GM19324 (cell line): ENCODE measurements around the gene TRIM17.

Experiments
- ATAC-seq: cut with Tn5 transposase; IDR thresholded peaks from one replicate; pipeline ENCODE4 v1.9.1; 2021; ENCODE audit warnings: mild to moderate bottlenecking, moderate library complexity; ENCODE audit not compliant: unreplicated experiment, low FRiP score

The TRIM17 gene, protein sequence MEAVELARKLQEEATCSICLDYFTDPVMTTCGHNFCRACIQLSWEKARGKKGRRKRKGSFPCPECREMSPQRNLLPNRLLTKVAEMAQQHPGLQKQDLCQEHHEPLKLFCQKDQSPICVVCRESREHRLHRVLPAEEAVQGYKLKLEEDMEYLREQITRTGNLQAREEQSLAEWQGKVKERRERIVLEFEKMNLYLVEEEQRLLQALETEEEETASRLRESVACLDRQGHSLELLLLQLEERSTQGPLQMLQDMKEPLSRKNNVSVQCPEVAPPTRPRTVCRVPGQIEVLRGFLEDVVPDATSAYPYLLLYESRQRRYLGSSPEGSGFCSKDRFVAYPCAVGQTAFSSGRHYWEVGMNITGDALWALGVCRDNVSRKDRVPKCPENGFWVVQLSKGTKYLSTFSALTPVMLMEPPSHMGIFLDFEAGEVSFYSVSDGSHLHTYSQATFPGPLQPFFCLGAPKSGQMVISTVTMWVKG

DNA sequence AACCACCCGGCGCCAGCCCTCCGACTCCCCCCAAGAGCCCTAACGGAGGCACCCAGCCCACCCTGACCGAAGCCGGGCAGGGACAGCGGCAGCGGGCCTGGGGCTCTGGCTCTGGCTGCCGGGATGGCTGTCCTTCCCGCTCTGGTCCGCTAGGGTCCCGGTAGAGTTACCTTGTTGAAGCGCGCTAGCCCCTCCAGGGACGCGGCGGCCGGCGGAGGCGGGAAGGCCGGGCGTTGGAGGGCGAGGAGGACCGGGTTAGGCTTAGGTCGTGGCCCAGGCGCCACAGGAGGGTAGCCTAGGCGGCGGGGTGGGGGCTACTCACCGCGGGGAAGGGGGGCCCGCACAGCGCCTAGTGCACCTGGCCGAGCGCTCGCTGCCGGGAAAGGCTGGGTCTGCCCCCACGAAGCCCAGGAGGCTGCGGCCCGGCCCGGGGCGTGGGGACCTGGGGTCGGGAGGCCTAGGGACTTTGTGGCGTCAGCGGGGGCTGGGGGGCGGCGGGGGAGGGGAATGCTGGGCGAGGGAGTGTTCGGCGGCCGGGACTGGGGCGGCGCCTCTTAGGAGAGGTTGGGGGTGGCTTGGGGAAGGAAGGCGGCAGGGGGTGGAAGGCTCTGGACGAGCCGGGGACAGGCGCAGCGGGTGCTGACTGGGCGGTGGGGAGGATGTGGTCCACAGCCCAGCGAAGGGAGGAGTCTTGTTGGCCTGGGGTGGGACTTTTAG lies at the start of gene TRIM17:
Gene TRIM17 (minus strand): TSS at position 645 of the 717 bp plus-strand sequence. CDS start 1,789 bp downstream, outside the sequence.
- no peak for ATAC-seq

DNA sequence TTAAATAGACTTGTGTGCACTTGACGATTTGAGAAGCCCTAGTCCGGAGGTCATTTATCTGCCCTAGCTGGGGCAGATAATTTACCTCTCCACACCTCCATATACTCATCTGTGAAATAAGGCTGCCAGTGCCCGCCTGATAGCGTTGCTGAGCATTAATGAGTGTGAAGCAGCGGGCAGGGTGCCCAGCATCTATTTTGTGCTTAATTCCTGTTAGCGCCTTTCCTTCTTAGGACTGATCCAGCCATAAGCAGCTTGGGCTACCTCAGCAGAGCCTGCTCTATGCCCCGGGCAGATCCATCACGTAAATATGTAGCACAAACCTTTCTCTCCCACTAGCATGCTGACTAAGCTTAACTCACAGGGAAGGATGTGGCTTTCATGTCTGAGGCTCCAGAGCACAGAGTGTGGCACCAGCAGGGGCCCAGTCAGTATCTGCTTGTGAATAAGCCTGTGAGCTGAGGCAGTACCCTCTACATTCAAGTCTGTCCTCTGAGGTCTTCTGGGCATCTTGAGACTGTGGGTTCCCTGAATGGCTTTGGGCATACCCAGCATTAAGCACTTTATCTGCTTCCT lies 49.0 kb upstream of the TRIM17 start:
- no peak for ATAC-seq

DNA sequence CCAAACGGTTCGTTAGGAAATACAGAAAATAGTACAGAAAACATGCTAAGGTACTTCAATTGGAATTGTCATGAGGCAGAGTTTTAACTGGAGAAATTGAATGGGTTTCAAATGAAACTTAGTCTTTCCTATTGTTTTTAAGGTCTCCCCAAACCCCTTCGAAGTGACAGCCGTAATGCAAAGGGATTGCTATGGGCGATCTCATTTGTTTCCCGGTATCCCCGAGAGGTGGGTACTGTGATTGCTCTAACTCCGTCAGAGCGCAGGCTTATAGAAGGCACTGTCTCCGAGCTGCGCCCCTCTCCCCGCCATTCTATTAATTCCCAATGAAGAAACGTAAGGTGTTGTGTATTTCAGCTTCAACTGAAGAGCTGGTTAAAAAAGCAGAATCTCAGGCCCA lies 48.5 kb upstream of the TRIM17 start:
- ATAC-seq: no peak

DNA sequence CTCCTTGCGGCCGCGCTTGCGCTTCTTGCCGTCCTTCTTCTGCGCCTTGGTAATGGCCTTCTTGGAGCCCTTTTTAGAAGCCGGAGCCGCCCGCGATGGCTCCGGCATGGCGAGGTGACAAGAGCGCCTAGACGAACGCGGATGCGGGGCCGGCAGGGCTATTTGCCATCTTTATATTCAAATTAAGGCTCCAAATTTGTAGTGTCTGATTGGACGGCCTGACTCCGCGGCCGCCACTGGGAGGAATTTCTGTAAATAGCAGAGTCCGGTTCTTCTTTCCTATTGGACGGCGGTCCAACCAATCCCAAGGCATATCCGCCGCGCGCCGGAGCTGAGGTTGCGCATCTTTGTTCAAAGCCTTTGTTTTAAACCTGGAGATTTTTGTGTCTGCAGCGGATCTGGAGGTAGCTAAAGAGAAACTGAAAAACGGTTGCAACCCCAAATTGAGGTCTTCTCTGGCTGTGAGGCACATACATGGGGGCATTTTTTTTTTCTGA lies 47.9 kb upstream of the TRIM17 start:
- ATAC-seq: peak; percentile 92

DNA sequence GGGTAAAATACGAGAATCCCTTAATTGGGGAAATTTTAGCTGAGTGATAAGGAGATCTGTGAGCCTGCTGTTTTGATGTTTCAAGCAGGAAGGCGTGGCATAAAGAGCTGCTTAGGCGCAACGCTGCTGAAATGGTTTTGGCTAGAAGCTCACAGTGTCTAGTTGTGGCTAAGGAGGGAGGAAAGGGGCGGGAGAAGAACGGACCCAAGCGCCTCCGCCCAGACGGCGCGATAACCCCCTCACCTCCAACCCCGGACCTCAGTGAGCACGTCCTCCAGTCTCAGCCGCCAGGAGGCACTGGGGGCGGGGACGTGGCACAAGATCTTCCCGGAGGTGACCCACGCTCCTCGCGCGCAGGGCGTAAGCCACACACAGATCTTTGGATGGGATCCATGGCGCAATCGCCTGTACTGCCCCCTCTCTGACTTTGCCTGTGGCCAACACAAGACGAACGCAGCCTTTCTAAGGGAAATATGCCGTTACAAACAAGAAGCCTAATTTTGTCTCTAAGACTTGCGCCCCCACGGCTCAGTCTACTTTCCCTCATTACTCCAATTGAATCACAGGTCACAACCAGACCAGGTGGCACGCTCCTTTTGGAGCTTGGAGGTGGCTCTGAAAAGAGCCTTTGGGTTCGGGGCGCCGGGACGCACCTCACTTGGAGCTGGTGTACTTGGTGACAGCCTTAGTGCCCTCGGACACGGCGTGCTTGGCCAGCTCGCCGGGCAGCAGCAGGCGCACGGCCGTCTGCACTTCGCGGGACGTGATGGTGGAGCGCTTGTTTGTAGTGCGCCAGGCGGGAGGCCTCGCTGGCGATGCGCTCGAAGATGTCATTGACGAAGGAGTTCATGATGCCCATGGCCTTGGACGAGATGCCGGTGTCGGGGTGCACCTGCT lies 47.1 kb upstream of the TRIM17 start:
- peak; percentile 28 for ATAC-seq

DNA sequence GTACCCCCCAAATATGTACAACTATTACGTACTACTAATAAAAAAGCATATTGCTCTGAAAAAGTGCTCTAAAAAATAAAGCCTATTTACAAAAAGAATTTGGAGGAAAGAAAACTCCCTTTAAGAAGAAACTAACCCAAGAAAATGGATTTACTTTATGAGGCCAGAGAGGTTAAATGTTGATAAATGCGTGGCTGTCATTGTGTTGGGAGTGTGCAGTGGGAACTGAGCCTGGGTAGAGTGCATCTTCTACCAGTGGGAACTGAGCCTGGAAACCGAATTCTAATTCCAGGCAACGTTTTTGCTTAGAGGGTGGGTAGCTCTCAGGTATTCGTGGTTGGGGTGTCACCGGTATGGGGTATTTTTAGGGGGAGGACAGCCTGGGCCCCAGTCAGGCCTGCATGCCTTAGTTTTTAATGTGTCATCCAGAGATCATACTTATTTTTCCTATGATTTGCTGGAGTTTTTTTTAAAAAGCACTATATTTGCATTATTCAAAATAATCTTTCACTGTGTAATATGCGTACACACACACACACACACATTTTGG lies 46.4 kb upstream of the TRIM17 start:
- no peak for ATAC-seq

DNA sequence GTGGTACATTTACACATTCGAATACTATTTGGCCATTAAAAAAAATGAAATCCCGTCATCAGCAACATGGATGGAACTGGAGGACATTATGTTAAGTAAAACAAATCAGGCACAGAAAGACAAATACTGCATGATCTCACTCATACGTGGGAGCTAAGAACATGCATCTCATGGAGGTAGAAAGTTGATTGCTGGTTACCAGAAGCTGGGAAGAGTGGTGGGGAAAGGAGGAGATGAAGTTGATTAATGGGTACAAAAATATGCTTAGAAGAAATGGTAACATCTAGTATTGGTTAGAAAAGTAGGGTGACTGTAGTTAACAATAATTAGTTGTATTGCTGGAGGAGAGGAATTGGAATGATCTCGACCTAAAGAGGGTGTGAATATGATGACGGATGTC lies 45.9 kb upstream of the TRIM17 start:
- no peak for ATAC-seq

DNA sequence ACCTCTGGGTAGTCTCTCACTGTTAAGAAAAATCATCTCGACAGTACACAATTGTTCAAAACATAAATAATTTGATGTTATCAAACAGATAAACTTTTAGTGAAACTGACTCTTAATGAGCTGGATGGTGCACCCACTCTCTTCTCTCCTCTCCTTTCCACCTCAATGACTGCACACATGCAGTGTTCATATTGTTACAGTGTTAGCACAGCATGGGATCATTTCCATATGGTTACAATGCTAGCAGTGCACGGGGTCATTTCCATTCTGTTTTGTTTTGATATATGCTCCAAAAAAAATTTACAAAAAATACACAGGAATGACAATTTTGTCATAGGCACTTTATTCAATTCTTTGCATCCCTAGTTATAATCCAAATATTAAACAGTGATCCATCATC lies 44.2 kb upstream of the TRIM17 start:
- no peak for ATAC-seq

DNA sequence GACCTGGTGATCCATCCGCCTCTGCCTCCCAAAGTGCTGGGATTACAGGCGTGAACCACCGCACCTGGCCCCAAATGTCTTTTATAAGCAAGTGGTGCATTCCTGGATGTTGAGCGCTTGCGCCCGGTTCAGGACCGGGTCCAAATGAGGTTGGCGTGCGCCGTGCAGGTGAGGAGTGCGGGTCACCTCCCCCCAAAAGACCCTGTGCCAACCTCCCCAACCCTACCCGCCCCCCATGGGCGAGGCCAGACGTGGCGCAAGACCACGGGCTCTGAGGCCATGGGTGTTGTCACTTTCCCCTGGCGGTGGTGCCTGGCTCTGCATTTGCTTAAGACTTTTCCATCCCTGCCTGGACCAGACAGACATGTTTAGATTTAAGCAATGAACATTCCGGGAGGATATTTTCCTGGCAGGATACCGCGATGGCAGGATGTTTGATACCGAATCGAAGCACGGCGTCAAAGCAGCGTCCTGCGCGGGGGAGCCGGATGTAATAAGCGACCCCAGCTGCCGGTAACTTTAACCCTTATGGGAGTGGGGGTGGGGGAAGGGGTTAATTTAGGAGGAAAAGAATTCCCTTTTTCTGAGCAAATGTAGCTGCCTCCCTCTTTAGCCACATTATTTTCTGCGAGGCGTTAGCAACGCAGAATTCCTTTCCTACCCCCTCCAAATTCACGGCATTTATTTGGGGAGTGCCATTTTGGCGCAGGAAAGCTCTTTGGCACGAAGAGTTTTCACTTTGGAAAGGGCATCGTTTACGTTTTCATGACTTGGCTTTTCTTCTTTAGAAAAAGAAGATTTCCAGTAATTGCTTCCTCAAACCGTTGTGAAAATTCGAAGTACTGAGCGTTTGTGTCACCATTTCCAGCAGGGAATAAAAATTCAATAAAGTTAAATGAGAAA lies 42.7 kb upstream of the TRIM17 start:
- no peak for ATAC-seq

DNA sequence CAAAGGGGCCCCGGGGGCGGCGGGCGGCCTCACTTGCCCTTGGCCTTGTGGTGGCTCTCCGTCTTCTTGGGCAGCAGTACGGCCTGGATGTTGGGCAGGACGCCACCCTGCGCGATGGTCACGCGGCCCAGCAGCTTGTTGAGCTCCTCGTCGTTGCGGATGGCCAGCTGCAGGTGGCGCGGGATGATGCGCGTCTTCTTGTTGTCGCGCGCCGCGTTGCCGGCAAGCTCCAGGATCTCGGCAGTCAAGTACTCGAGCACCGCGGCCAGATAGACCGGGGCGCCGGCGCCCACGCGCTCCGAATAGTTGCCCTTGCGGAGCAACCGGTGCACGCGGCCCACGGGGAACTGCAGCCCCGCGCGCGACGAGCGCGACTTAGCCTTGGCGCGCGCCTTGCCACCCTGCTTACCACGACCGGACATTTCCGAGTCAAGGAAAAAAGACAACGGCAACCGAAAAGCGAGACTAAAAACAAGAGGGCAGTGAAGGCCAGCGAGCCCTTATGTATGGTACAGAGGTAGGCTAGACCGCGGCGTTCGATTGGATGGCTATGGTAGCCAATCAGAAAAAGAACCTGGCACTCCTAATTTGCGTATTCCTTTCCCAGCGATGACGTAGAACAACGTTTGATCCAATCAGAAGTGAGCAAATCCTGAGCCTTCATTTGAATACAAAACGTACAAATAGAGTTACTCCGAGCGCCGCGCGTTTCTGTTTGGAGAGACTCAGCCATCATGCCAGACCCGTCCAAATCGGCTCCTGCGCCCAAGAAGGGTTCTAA lies 40.9 kb upstream of the TRIM17 start:
- ATAC-seq: peak; percentile 95

DNA sequence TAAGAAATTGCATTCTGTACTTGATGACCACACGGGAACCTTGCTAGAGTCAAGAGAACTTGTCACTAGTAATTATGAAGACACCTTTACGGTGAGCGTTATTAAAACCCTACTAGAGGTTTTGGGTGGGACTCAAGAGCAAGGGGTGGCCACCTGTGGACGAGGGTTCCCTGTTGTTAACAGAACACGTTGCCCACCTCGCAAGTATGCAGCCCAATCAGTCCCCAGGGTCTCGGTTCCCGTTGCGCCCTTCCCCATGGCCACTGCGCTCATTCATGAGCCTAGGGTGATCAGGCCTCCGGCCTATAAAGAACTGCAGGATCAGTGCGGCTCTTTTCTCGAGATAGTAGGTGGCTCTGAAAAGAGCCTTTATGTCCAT lies 40.3 kb upstream of the TRIM17 start:
- ATAC-seq: no peak

DNA sequence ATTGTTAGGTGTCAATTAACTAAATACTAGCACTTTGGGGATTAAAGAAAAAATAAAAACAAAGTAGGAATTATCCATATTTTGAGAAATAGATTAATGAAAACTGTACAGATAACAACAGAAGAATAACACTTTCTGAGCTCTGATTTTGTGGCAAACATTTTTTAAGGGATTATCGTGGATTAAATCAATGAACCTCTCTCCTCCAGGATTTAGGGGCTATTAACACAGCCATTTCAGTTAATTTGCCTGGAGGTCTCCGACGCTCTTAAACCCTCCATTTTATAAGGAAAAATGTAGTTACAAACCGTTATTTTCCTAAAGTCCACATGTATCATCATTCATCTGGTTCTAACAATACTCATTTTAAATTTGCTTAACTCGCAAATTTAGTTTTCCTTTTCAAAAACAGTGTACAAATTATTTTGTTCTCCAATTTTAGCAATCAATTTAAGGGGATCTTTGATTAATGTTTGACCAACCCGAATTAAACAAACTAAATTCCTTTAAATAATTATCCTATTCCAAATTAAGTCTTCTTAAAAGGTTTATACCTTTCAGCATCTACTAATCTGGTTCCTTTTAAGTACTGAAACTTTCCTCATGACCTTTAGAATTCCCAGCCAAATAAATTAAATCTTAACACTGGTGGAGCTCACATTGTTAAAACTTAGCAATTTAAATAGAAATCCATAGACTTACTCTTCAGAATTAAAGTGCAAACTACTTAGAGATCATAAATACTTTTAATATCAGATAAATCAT lies 39.8 kb upstream of the TRIM17 start:
- ATAC-seq: no peak

DNA sequence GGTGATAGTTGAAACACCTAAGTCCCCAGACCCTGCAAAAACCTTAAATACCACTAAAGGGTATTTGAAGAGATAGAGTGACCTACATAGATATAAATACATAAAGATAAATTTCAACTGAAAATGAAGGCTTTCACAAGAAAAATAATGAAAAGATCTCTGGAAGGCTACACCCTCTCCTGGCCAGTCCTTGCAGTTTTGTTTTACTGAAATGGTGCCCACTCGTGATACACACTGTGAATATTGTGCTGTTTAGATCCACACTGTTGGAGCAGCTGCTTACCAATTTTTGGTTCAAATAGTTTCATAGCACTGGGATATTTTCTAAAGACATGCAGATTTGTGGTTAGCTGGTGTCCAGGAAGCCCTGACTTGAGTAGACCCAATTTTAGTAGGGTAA lies 39.1 kb upstream of the TRIM17 start:
- no peak for ATAC-seq

DNA sequence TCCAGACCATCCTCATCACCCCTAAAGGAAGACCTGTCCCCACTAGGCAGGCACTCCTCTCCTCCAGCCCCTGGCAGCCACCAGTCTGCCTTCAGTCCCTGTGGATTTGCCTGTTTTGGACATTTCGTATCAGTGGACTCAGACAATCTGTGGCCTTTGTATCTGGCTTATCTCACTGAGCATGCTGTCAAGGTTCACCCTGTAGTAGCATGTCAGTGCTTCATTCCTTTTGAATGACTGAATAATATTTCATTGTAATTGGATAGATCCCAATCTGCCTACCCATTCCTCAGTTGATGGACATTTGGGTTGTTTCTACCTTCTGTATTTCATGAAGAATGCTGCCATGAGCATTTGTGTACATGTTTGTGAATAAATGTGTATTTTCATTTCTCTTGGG lies 37.6 kb upstream of the TRIM17 start:
- no peak for ATAC-seq

DNA sequence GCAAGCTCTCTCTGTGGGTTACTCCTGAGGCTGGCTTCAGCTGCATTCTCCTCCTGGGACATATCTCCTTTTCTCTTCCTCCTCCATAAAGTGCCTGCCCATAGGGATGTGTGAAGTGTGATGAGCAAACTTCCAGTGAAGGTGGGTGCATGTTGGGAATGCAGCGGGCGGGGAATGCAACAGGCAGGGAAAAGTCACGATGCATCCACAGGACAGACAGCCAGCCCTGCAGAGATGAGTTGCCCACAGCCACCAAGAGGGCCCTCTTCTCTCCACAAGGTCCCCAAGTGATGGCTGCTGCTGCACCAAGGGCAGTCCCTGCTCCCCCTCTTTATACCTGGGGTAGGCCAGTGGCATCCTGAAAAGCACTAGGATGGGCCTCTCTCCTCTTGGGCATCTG lies 37.0 kb upstream of the TRIM17 start:
- ATAC-seq: no peak

DNA sequence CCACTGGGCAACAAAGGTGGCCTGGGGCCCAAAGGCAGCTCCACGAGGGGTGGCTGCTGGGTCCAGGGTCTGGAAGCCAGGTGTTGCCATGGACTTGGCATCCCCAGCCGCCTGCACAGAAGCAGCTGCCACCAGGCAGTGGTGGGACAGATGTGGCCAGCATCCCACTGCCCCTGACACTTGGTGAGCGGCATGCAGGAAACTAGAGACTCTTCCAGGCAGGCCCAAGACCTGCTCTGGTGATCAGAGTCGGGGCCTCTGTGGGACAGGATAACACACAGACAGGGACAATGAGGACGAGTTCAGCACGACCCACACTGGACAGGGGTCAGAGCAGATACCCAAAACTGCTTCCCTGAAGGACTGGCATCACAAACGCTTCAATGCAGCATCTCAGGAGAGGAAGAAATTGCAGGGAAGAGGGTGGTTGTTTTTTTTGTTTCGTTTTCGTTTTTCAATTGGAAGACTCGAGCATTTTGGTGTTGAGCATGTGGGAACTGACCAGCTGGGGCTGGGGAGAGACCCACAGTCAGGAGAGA lies 36.4 kb upstream of the TRIM17 start:
- ATAC-seq: no peak
